ENCODE data around the gene IL15.
A peak's percentile ranks its signal among the peaks of the same experiment; 100 is the strongest.
"Not testable (repeated sequence)": the region's sequence is repeated elsewhere in the genome, so short reads cannot be mapped to it uniquely, and the experiment has no call there.

Gene IL15

GRCh38 chr4:141702472-141703182 lies 66.2 kb downstream of the IL15 start:
- DNase-seq: no peak

GRCh38 chr4:141703497-141703896 lies 67.1 kb downstream of the IL15 start:
- no peak for DNase-seq

- no peak for DNase-seq
Measured at GRCh38 chr4:141705048-141705746, 68.8 kb downstream of the IL15 start.

- DNase-seq: no peak
Measured at GRCh38 chr4:141705747-141706377, 69.5 kb downstream of the IL15 start.

GRCh38 chr4:141706445-141706844 lies 70.1 kb downstream of the IL15 start:
- DNase-seq: no peak

- DNase-seq: no peak
Measured at GRCh38 chr4:141711211-141711610, 74.8 kb downstream of the IL15 start.

- no peak for DNase-seq
Measured at GRCh38 chr4:141713185-141713584, 76.8 kb downstream of the IL15 start.

- DNase-seq: peak in 32 of 56 donors; percentile 1 to 77 (median 29)
Measured at GRCh38 chr4:141713771-141714445, 77.5 kb downstream of the IL15 start.

- DNase-seq: no peak
Measured at GRCh38 chr4:141719585-141719984, 83.2 kb downstream of the IL15 start.

GRCh38 chr4:141721174-141721573 lies 84.8 kb downstream of the IL15 start:
- DNase-seq: no peak

- DNase-seq: no peak
Measured at GRCh38 chr4:141724646-141725045, 88.3 kb downstream of the IL15 start.

GRCh38 chr4:141727420-141727819 lies 91.0 kb downstream of the IL15 start:
- no peak for DNase-seq

- no peak for DNase-seq
Measured at GRCh38 chr4:141730805-141731204, 94.4 kb downstream of the IL15 start.

GRCh38 chr4:141731481-141731880 lies 95.1 kb downstream of the IL15 start:
- peak in 19 of 56 donors; percentile 1 to 55 (median 4) for DNase-seq

- no peak for DNase-seq
Measured at GRCh38 chr4:141739636-141740035, 103.3 kb downstream of the IL15 start.

GRCh38 chr4:141746026-141746425 lies 109.6 kb downstream of the IL15 start:
- DNase-seq: no peak

- not testable (repeated sequence) for DNase-seq
Measured at GRCh38 chr4:141751806-141752205, 115.4 kb downstream of the IL15 start.

GRCh38 chr4:141757287-141757686 lies 120.9 kb downstream of the IL15 start:
- no peak for DNase-seq

- no peak for DNase-seq
Measured at GRCh38 chr4:141759796-141760425, 123.5 kb downstream of the IL15 start.

GRCh38 chr4:141761926-141762325 lies 125.5 kb downstream of the IL15 start:
- no peak for DNase-seq

- no peak for DNase-seq
Measured at GRCh38 chr4:141763374-141763773, 127.0 kb downstream of the IL15 start.

Measured in nucleus accumbens (tissue), 56 donors.